Adrenal gland (tissue), 5 donors: ENCODE data around the gene CAMTA1.

Experiments
- CTCF ChIP-seq, 6 experiments: fragments of 450-650 bp in 4 of 6; fragments of 200-600 bp in 2 of 6; sonication (generic) in 1 of 6; IDR thresholded peaks; 1 replicate in 5 of 6; 2 replicates in 1 of 6; pipeline versions ENCODE4 v1.5.1 to v1.8.0; 2016 to 2021; ENCODE audit warnings: antibody characterized with exemption in 6 of 6, mild to moderate bottlenecking in 2 of 6, moderate library complexity in 1 of 6
- POLR2A ChIP-seq, 2 donors: fragments of 450-650 bp; IDR thresholded peaks; one replicate each; pipeline ENCODE4 v1.6.1; 2017; ENCODE audit warnings: antibody characterized with exemption in 2 of 2, mild to moderate bottlenecking in 2 of 2, moderate library complexity in 1 of 2
- donor health status: DM: no; HTN: no; CAD: no.

- TF ChIP-seq CTCF (IDR thresholded peaks at IDR 0.05) (no peak), POLR2A (IDR thresholded peaks at IDR 0.05) (no peak)
Measured at GRCh38 chr1:7590426-7590790, 805.2 kb downstream of the CAMTA1 start.
